HepG2 (cell line): ENCODE measurements around the gene TMEM134. TPM values are rescaled to one million over a fixed set of nuclear protein-coding genes. Genes with fewer than 3 reads are reported as not detected.
A peak's percentile ranks its signal among the peaks of the same experiment; 100 is the strongest.

Source experiments
- ATAC-seq: fragments of 200-7000 bp; cut with Tn5 transposase; 3 replicates; pipeline ENCODE4 v1.9.1; 2020; ENCODE audit warnings: mild to moderate bottlenecking, moderate library complexity
- BruUV-seq: library from RNA; stranded (reverse); fragments of 400-500 nt; replicated peaks from 2 replicates; lab custom pipeline; 2021; lab: Mats Ljungman, UMichigan
- CTCF ChIA-PET: fragments of 300-600 bp; formaldehyde crosslinking; extraction: SDS; loops from one replicate; lab custom pipeline; 2021; ENCODE audit warnings: low total read pairs, inconsistent platforms, low intra/inter-chr PET ratio; lab: Yijun Ruan, JAX
- POLR2A ChIA-PET: fragments of 350-600 bp; sonication (Branson Sonifier 250); formaldehyde crosslinking; loops from one replicate; lab custom pipeline; 2020; ENCODE audit warnings: antibody characterized with exemption, inconsistent platforms; lab: Yijun Ruan, JAX
- DNase-seq: peaks from one replicate; pipeline ENCODE4 v3.0.0-alpha.2; 2015; ENCODE audit warnings: low spot score
- FAIRE-seq: peaks from 3 replicates; lab custom pipeline; 2011; peaks lifted over from hg19 to GRCh38; lab: Jason Lieb, UNC
- H2AFZ ChIP-seq: one replicate; pipeline ENCODE4 v1.6.1; 2011; ENCODE audit warnings: low read length, inconsistent platforms
- H3K27ac ChIP-seq: fragments of 300-600 bp; 3 replicates; pipeline ENCODE4 v1.8.0; 2011; ENCODE audit warnings: mixed run types, mild to moderate bottlenecking, mixed read lengths, low read length, inconsistent platforms; ENCODE audit not compliant: insufficient read depth; ENCODE audit errors: extremely low read length
- H3K27me3 ChIP-seq, 2 experiments: fragments of 200-600 bp in 1 of 2; 2 replicates in 1 of 2; 3 replicates in 1 of 2; pipeline versions ENCODE4 v1.6.0 to v1.8.0; 2011; ENCODE audit warnings: low read length in 2 of 2, mild to moderate bottlenecking in 2 of 2, moderate library complexity in 2 of 2, inconsistent platforms in 1 of 2; ENCODE audit not compliant: insufficient read depth in 2 of 2, control insufficient read depth in 1 of 2
- H3K36me3 ChIP-seq, 2 experiments: fragments of 200-600 bp in 1 of 2; replicated peaks in 1 of 2; 2 replicates in 1 of 2; 3 replicates in 1 of 2; pipeline versions ENCODE4 v1.5.1 to v1.8.0; 2011; ENCODE audit warnings: low read length in 2 of 2, inconsistent platforms in 1 of 2; ENCODE audit not compliant: insufficient read depth in 2 of 2, control insufficient read depth in 1 of 2
- H3K4me1 ChIP-seq: 2 replicates; pipeline ENCODE4 v1.5.1; 2012; ENCODE audit warnings: low read length, inconsistent platforms; ENCODE audit not compliant: insufficient read depth
- H3K4me2 ChIP-seq: 2 replicates; pipeline ENCODE4 v1.6.0; 2011; ENCODE audit warnings: low read depth, low read length, inconsistent platforms
- H3K4me3 ChIP-seq, 3 experiments: fragments of 200-600 bp in 1 of 3; sonication (generic), shearing (Covaris generic) in 1 of 3; replicated peaks in 1 of 3; 2 replicates each; pipeline ENCODE4 v1.5.1; 2011 to 2016; ENCODE audit warnings: low read length in 3 of 3, inconsistent platforms in 2 of 3, low read depth in 2 of 3, mild to moderate bottlenecking in 2 of 3, control low read depth in 1 of 3, mixed read lengths in 1 of 3; ENCODE audit not compliant: insufficient read depth in 1 of 3
- H3K79me2 ChIP-seq: one replicate; pipeline ENCODE4 v1.6.1; 2011; ENCODE audit warnings: low read length, inconsistent platforms; ENCODE audit not compliant: insufficient read depth
- H3K9ac ChIP-seq: 2 replicates; pipeline ENCODE4 v1.6.0; 2011; ENCODE audit warnings: mild to moderate bottlenecking, low read depth, low read length, inconsistent platforms; ENCODE audit not compliant: insufficient read depth
- H3K9me3 ChIP-seq: 2 replicates; pipeline ENCODE4 v1.5.1; 2012; ENCODE audit warnings: mild to moderate bottlenecking, low read length
- H4K20me1 ChIP-seq: 2 replicates; pipeline ENCODE4 v1.6.0; 2011; ENCODE audit warnings: inconsistent platforms, mild to moderate bottlenecking, low read length, moderate library complexity; ENCODE audit not compliant: insufficient read depth
- ADNP ChIP-seq: sonication (generic); formaldehyde crosslinking; IDR thresholded peaks from 2 replicates; pipeline ENCODE4 v1.4.0; 2020; ENCODE audit warnings: missing genetic modification reagents
- ATM ChIP-seq: fragments of 450-650 bp; IDR thresholded peaks from 2 replicates; pipeline ENCODE4 v1.7.1; 2017; ENCODE audit warnings: mild to moderate bottlenecking, borderline replicate concordance
- CHD4 ChIP-seq: fragments of 200-600 bp; sonication (generic); IDR thresholded peaks from 2 replicates; pipeline ENCODE4 v1.7.0; 2017; ENCODE audit warnings: mild to moderate bottlenecking, low read length, borderline replicate concordance
- NCOA5 ChIP-seq: sonication (generic); formaldehyde crosslinking; IDR thresholded peaks from 2 replicates; pipeline ENCODE4 v1.4.0; 2020; ENCODE audit warnings: missing genetic modification reagents
- PAWR ChIP-seq: sonication (generic); formaldehyde crosslinking; IDR thresholded peaks from 2 replicates; pipeline ENCODE4 v1.4.0; 2020; ENCODE audit warnings: missing genetic modification reagents, mild to moderate bottlenecking, borderline replicate concordance
- ZNF124 ChIP-seq: sonication (generic); formaldehyde crosslinking; IDR thresholded peaks from 2 replicates; pipeline ENCODE4 v1.4.0; 2020; ENCODE audit warnings: missing genetic modification reagents
- ZNF143 ChIP-seq: sonication (generic); formaldehyde crosslinking; IDR thresholded peaks from 2 replicates; pipeline ENCODE4 v1.4.0; 2020; ENCODE audit warnings: missing genetic modification reagents
- ZNF224 ChIP-seq: sonication (generic); formaldehyde crosslinking; IDR thresholded peaks from 2 replicates; pipeline ENCODE4 v1.5.0; 2020; ENCODE audit warnings: mild to moderate bottlenecking, missing genetic modification reagents
- ZNF337 ChIP-seq: sonication (generic); formaldehyde crosslinking; IDR thresholded peaks from 2 replicates; pipeline ENCODE4 v1.5.1; 2020; ENCODE audit warnings: missing genetic modification reagents, low read depth, mild to moderate bottlenecking, borderline replicate concordance
- ZNF749 ChIP-seq: sonication (generic); formaldehyde crosslinking; IDR thresholded peaks from 2 replicates; pipeline ENCODE4 v1.8.0; 2022; ENCODE audit warnings: mild to moderate bottlenecking, missing genetic modification reagents, moderate library complexity, borderline replicate concordance
- WGBS: methylation state at CpG from one replicate; pipeline ENCODE4 v1.1.6; 2017; ENCODE audit warnings: low lambda C conversion rate; 5-methylcytosine and 5-hydroxymethylcytosine counted together
- in situ Hi-C: cut with HindIII; loops from 2 replicates; pipeline ENCODE4 v1.10.0; 2017; ENCODE audit warnings: low pct_unique_long_range_greater_than_20kb; ENCODE audit not compliant: extremely low pct_ligation_motif_present
- intact Hi-C: fragments of 100-400 bp; cut with micrococcal nuclease; formaldehyde crosslinking; loops from one replicate; pipeline ENCODE4 v1.10.0; 2022; ENCODE audit not compliant: unreplicated experiment
- polyA plus RNA-seq, 8 experiments: library from polyadenylated mRNA; depleted of rRNA in 3 of 8; stranded (reverse) in 7 of 8; unstranded in 1 of 8; fragments of >200 nt; fragmentation: Illumina TruSeq in 4 of 8; extraction: Trizol in 4 of 8; gene quantifications; 2 replicates each; pipeline versions ENCODE4 v1.2.1 to v1.2.3, GENCODE V29; 2011 to 2016; ENCODE audit warnings: low read depth in 4 of 8, missing spikeins in 1 of 8, mixed read lengths in 1 of 8; ENCODE audit not compliant: insufficient read depth in 1 of 8
- total RNA-seq, 5 experiments: library from RNA; depleted of rRNA; stranded (reverse); fragments of >200 nt; fragmentation: Illumina TruSeq; extraction: Trizol; gene quantifications; 2 replicates each; pipeline ENCODE4 v1.2.3, GENCODE V29; 2016; ENCODE audit warnings: low read depth in 1 of 5
- TF ChIP-seq, protein P1 (sequence below): sonication (generic); formaldehyde crosslinking; IDR thresholded peaks from 2 replicates; pipeline ENCODE4 v1.5.0; 2020; ENCODE audit warnings: mild to moderate bottlenecking, missing genetic modification reagents, borderline replicate concordance
- TF ChIP-seq, protein P2 (sequence below): sonication (generic); formaldehyde crosslinking; IDR thresholded peaks from 2 replicates; pipeline ENCODE4 v1.4.0; 2020; ENCODE audit warnings: mild to moderate bottlenecking, missing genetic modification reagents
- TF ChIP-seq, protein P3 (sequence below): sonication (generic); formaldehyde crosslinking; IDR thresholded peaks from 2 replicates; pipeline ENCODE4 v1.5.0; 2020; ENCODE audit warnings: missing genetic modification reagents
- TF ChIP-seq, protein P4 (sequence below): sonication (generic); formaldehyde crosslinking; IDR thresholded peaks from 2 replicates; pipeline ENCODE4 v1.8.1; 2023; ENCODE audit warnings: mild to moderate bottlenecking, moderate library complexity, missing genetic modification reagents
- TF ChIP-seq, protein P5 (sequence below): sonication (generic); formaldehyde crosslinking; IDR thresholded peaks from 2 replicates; pipeline ENCODE4 v1.4.0; 2020; ENCODE audit warnings: missing genetic modification reagents
- TF ChIP-seq, protein P6 (sequence below): sonication (generic); formaldehyde crosslinking; IDR thresholded peaks from 2 replicates; pipeline ENCODE4 v1.4.0; 2020; ENCODE audit warnings: mild to moderate bottlenecking, missing genetic modification reagents

The TMEM134 gene
- total and polyA plus RNA-seq, 2 of the 13 experiments (the other 11 are each of a cell fraction or from before 2014, with no cell fraction given), result 6.9 to 26.9 TPM

DNA sequence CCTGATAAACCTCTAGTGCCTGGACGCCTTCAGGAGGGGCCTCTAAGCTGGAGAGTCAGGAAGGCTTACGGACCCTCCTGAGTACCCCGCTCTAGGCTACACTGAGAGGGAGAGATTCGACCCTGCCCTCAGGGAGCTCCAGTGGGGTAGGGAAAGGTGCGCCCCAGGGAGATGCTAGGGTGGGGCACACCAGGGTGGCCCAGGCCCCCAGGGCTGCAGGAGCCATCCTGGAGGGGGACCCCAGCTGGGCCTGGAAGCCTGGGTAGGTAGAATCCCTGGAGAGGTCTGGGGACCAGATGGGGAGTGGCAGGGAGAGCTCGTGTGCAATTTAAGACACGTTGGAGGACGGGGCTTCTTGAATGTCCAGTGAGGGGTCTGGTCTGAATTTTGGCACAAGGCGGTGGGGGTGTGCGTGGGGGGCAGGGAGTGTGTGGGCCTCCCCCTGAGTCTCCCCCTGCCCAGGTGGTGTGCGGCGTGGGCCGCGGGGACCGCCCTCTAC, 48.9 kb downstream of the TMEM134 start:
- ChIA-PET CTCF (no interaction called here), POLR2A (interaction anchor here (0.7 to 7.4 kb wide), 6 partner anchors 9 to 132 kb away, joined by 3 to 78 read pairs (median 6); partner anchors contain the start of genes AIP, PPP1CA and TBC1D10C)
- in situ Hi-C loops (no loop called here), intact Hi-C loops (no loop called here)
- Histone ChIP-seq H4K20me1 (no peaks in the 10 kb centered on the region), H3K9me3 (no peaks in the 10 kb centered on the region), H3K4me3 (peak overlapping the region in 2 of 3 experiments; percentile 53 to 70; a peak in 5 of 6 replicates), H3K79me2 (no peaks in the 10 kb centered on the region), H2AFZ (no peak overlapping the region), H3K27ac (no peak overlapping the region), H3K9ac (peak overlapping the region; percentile 57), H3K4me2 (peak overlapping the region; percentile 80), H3K27me3 (peaks cover 5 to 38% of the 10 kb centered on the region in 2 experiments; a peak in 4 of 5 replicates), H3K4me1 (peaks cover 67% of the 10 kb centered on the region), H3K36me3 (no peaks in the 10 kb centered on the region)
- FAIRE-seq, result no peak
- no peak for ATAC-seq
- BruUV-seq, result no TSS peak
- DNase-seq, result no peak
- WGBS, result 59% methylated on average over 4 of the region's 15 CpGs
- TF ChIP-seq CHD4 (no peak), ATM (no peak), ZNF224 (CRISPR knock-in tag) (no peak), ADNP (CRISPR knock-in tag) (no peak), ZNF124 (no peak), ZNF143 (CRISPR knock-in tag) (no peak), NCOA5 (CRISPR knock-in tag) (no peak), PAWR (CRISPR knock-in tag) (no peak), ZNF749 (CRISPR knock-in tag) (0 out of 2 replicates have a peak, but pooled peaks have one; percentile 28), ZNF337 (CRISPR knock-in tag) (no peak)
- TF ChIP-seq, protein P1, sequence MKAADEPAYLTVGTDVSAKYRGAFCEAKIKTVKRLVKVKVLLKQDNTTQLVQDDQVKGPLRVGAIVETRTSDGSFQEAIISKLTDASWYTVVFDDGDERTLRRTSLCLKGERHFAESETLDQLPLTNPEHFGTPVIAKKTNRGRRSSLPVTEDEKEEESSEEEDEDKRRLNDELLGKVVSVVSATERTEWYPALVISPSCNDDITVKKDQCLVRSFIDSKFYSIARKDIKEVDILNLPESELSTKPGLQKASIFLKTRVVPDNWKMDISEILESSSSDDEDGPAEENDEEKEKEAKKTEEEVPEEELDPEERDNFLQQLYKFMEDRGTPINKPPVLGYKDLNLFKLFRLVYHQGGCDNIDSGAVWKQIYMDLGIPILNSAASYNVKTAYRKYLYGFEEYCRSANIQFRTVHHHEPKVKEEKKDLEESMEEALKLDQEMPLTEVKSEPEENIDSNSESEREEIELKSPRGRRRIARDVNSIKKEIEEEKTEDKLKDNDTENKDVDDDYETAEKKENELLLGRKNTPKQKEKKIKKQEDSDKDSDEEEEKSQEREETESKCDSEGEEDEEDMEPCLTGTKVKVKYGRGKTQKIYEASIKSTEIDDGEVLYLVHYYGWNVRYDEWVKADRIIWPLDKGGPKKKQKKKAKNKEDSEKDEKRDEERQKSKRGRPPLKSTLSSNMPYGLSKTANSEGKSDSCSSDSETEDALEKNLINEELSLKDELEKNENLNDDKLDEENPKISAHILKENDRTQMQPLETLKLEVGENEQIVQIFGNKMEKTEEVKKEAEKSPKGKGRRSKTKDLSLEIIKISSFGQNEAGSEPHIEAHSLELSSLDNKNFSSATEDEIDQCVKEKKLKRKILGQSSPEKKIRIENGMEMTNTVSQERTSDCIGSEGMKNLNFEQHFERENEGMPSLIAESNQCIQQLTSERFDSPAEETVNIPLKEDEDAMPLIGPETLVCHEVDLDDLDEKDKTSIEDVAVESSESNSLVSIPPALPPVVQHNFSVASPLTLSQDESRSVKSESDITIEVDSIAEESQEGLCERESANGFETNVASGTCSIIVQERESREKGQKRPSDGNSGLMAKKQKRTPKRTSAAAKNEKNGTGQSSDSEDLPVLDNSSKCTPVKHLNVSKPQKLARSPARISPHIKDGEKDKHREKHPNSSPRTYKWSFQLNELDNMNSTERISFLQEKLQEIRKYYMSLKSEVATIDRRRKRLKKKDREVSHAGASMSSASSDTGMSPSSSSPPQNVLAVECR, result 0 out of 2 replicates have a peak, but pooled peaks have one; percentile 2
- TF ChIP-seq, protein P2, sequence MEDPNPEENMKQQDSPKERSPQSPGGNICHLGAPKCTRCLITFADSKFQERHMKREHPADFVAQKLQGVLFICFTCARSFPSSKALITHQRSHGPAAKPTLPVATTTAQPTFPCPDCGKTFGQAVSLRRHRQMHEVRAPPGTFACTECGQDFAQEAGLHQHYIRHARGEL (CRISPR knock-in tag), result no peak
- TF ChIP-seq, protein P3, sequence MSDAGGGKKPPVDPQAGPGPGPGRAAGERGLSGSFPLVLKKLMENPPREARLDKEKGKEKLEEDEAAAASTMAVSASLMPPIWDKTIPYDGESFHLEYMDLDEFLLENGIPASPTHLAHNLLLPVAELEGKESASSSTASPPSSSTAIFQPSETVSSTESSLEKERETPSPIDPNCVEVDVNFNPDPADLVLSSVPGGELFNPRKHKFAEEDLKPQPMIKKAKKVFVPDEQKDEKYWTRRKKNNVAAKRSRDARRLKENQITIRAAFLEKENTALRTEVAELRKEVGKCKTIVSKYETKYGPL (CRISPR knock-in tag), result no peak
- TF ChIP-seq, protein P4, sequence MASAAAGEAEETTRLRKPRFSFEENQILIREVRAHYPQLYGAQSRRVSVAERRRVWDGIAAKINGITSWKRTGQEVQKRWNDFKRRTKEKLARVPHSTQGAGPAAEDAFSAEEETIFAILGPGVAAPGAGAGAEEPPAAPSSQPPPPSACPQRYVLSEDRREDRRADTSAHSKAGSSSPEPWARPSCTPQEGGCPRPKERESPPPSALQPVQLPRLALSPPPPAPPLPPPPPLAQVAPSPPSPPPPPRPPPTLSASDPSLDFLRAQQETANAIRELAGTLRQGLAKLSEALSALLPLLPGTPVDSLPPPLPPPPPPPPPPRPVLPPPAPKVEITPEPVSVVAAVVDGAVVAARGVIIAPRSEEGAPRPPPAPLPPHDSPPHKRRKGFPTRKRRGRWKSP (CRISPR knock-in tag), result 0 out of 2 replicates have a peak, but pooled peaks have one; percentile 19
- TF ChIP-seq, protein P5, sequence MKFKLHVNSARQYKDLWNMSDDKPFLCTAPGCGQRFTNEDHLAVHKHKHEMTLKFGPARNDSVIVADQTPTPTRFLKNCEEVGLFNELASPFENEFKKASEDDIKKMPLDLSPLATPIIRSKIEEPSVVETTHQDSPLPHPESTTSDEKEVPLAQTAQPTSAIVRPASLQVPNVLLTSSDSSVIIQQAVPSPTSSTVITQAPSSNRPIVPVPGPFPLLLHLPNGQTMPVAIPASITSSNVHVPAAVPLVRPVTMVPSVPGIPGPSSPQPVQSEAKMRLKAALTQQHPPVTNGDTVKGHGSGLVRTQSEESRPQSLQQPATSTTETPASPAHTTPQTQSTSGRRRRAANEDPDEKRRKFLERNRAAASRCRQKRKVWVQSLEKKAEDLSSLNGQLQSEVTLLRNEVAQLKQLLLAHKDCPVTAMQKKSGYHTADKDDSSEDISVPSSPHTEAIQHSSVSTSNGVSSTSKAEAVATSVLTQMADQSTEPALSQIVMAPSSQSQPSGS (CRISPR knock-in tag), result no peak
- TF ChIP-seq, protein P6, sequence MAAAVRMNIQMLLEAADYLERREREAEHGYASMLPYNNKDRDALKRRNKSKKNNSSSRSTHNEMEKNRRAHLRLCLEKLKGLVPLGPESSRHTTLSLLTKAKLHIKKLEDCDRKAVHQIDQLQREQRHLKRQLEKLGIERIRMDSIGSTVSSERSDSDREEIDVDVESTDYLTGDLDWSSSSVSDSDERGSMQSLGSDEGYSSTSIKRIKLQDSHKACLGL (CRISPR knock-in tag), result no peak
